Measurements from ENCODE around the gene HCRTR1.

HCRTR1 gene

DNA sequence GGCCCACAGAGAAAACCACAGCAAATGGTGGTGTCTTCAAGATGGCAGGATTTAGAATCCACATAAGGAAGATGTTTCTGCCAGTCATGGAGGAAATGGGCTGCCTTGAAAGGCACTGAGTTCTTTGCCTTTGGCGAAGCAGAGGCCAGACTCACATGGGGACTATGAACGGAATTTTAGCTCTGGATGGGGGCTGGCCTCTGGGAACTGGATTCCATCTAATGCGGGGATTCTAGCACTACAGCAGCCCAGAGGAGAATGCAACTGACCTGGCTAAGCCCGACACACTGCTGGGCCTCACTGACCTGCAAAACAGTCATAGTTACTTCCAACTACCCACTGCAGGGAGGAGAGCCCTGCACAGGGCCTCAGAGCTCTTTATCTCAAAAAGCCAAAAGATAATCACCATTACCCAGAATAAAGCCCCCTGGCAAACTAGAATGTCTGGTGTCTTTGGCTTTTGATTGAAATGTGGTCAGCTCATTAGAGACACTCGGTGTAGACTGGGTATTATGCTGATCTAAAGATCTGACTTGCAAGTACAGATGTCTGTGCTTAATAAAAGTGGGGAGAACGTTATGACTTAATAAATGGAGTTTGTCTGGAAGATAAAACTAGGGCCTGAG is 11.6 kb downstream of the HCRTR1 start:
- no peak for DNase-seq (ENCODE audit: low read depth)
- no peak overlapping the region for H3K4me3 ChIP-seq (ENCODE audit: control insufficient read depth, low read depth, low read length)
- TF ChIP-seq, protein P1, sequence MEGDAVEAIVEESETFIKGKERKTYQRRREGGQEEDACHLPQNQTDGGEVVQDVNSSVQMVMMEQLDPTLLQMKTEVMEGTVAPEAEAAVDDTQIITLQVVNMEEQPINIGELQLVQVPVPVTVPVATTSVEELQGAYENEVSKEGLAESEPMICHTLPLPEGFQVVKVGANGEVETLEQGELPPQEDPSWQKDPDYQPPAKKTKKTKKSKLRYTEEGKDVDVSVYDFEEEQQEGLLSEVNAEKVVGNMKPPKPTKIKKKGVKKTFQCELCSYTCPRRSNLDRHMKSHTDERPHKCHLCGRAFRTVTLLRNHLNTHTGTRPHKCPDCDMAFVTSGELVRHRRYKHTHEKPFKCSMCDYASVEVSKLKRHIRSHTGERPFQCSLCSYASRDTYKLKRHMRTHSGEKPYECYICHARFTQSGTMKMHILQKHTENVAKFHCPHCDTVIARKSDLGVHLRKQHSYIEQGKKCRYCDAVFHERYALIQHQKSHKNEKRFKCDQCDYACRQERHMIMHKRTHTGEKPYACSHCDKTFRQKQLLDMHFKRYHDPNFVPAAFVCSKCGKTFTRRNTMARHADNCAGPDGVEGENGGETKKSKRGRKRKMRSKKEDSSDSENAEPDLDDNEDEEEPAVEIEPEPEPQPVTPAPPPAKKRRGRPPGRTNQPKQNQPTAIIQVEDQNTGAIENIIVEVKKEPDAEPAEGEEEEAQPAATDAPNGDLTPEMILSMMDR (IDR thresholded peaks at IDR 0.05; ENCODE audit: control insufficient read depth, insufficient read depth, low read depth, low read length, missing control alignments) = no peak

- TF ChIP-seq, protein P1 (IDR thresholded peaks at IDR 0.05; ENCODE audit: control insufficient read depth, insufficient read depth, low read depth, low read length, missing control alignments) = no peak
- no peak for DNase-seq (ENCODE audit: low read depth)
- no peak overlapping the region for H3K4me3 ChIP-seq (ENCODE audit: control insufficient read depth, low read depth, low read length)
Measured at GRCh38 chr1:31632649-31633048, 15.2 kb downstream of the HCRTR1 start.

GRCh38 chr1:31633117-31633516 is 15.6 kb downstream of the HCRTR1 start:
- no peak for DNase-seq (ENCODE audit: low read depth)
- TF ChIP-seq, protein P1 (IDR thresholded peaks at IDR 0.05; ENCODE audit: control insufficient read depth, insufficient read depth, low read depth, low read length, missing control alignments) = peak; percentile 60
- H3K4me3 ChIP-seq (ENCODE audit: control insufficient read depth, low read depth, low read length) = no peak overlapping the region

DNA sequence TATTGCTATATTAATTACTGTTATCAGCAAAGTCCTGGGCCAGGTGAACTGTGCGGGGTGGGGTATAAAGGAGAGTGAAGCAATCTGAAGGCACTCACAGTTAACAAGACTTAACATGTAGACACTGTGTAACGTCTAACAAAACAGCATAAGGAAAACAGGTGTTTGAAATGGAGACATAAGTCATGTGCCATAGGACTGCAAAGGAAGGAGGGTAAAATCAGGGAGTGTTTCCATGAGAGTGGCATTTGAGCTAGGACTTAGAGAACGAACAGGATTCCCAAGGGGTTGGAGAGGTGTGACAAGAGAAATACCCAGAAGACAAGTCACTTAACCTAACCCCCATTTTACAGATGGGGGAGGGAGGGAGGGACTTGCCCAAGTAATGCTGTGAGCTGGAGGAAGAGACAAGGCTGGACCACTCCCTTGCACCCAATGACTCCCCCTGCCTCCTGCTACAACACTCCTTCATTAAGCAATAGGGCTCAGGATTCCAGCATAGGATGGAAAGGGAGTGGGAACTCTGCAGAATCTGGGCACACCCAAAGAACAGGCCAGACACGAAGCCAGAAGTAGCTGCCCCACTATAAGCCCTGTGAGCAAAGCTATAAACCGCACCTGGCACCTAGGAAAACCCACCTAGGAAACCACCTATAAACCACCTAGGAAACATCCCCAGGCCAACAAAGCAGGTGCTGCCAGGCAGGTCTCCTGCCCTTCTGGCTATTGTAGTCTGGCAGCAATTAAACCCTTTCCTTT is 20.6 kb downstream of the HCRTR1 start:
- TF ChIP-seq, protein P1 (IDR thresholded peaks at IDR 0.05; ENCODE audit: control insufficient read depth, insufficient read depth, low read depth, low read length, missing control alignments) = no peak
- no peak overlapping the region for H3K4me3 ChIP-seq (ENCODE audit: control insufficient read depth, low read depth, low read length)
- no peak for DNase-seq (ENCODE audit: low read depth)

GRCh38 chr1:31639543-31639942 is 22.1 kb downstream of the HCRTR1 start:
- TF ChIP-seq, protein P1 (IDR thresholded peaks at IDR 0.05; ENCODE audit: control insufficient read depth, insufficient read depth, low read depth, low read length, missing control alignments) = no peak
- DNase-seq (ENCODE audit: low read depth) = peak; percentile 44
- H3K4me3 ChIP-seq (ENCODE audit: control insufficient read depth, low read depth, low read length) = no peak overlapping the region

GRCh38 chr1:31640179-31640578 is 22.7 kb downstream of the HCRTR1 start:
- H3K4me3 ChIP-seq (ENCODE audit: control insufficient read depth, low read depth, low read length) = no peak overlapping the region
- no peak for DNase-seq (ENCODE audit: low read depth)
- TF ChIP-seq, protein P1 (IDR thresholded peaks at IDR 0.05; ENCODE audit: control insufficient read depth, insufficient read depth, low read depth, low read length, missing control alignments) = no peak

Data from AG09309 (cell line).